ENCODE results near the gene HCRTR1. TPM values are rescaled to one million over a fixed set of nuclear protein-coding genes. Genes with fewer than 3 reads are reported as not detected.

HCRTR1 gene
- total RNA-seq, 6 experiments from 2014 or later: not detected

DNA sequence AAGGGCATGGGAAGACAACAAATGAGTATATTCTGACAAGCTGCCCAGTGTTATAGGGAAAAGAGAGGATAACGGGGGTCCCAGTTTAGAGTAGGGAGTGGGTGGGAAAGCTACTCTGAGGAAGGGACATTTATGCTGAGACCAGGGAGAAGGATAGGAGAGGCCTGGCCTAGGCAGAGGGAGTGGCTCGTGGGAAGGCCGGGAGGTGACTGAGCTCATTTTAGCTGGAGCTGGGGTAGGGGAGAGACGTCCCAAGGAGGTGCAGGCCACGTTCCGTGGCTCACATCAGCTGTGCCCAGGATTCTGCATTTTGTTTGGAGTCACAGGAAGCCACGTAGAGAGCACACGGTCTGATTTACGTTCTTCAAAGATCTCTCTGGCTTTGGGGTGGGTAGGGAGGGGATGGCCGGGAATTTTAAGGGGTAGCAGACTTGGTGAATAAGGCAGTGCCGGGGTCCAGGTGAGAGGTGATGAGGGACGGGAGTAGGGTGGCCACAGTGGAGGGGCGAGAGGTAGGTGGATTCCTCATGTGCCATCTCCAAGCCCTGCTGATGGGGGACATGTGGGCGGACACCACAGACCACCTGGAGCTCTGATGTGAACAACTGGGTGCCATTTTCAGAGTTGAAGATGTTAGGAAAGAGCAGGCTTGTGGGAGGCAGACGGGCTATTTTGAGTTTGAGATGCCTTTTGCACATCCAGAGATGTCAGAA lies 36.4 kb upstream of the HCRTR1 start:
- WGBS (ENCODE audit: insufficient coverage, low coverage, low lambda C conversion rate, missing lambda C conversion rate): 66% methylated on average over 11 of the region's 15 CpGs
- intact Hi-C loops (cut with DNase I): no loop called here
- no peak overlapping the region for H3K4me3 ChIP-seq
- ATAC-seq (no peak), DNase-seq (no peak)
- H3K9me3 ChIP-seq: no peaks in the 10 kb centered on the region
- no peaks in the 10 kb centered on the region for H3K27me3 ChIP-seq
- no peaks in the 10 kb centered on the region for H3K4me1 ChIP-seq
- H3K27ac ChIP-seq: peak overlapping the region in 2 of 3 donors; percentile 18 to 54
- TF ChIP-seq, protein P1, sequence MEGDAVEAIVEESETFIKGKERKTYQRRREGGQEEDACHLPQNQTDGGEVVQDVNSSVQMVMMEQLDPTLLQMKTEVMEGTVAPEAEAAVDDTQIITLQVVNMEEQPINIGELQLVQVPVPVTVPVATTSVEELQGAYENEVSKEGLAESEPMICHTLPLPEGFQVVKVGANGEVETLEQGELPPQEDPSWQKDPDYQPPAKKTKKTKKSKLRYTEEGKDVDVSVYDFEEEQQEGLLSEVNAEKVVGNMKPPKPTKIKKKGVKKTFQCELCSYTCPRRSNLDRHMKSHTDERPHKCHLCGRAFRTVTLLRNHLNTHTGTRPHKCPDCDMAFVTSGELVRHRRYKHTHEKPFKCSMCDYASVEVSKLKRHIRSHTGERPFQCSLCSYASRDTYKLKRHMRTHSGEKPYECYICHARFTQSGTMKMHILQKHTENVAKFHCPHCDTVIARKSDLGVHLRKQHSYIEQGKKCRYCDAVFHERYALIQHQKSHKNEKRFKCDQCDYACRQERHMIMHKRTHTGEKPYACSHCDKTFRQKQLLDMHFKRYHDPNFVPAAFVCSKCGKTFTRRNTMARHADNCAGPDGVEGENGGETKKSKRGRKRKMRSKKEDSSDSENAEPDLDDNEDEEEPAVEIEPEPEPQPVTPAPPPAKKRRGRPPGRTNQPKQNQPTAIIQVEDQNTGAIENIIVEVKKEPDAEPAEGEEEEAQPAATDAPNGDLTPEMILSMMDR (IDR thresholded peaks at IDR 0.05): no peak
- H3K36me3 ChIP-seq: no peaks in the 10 kb centered on the region

DNA sequence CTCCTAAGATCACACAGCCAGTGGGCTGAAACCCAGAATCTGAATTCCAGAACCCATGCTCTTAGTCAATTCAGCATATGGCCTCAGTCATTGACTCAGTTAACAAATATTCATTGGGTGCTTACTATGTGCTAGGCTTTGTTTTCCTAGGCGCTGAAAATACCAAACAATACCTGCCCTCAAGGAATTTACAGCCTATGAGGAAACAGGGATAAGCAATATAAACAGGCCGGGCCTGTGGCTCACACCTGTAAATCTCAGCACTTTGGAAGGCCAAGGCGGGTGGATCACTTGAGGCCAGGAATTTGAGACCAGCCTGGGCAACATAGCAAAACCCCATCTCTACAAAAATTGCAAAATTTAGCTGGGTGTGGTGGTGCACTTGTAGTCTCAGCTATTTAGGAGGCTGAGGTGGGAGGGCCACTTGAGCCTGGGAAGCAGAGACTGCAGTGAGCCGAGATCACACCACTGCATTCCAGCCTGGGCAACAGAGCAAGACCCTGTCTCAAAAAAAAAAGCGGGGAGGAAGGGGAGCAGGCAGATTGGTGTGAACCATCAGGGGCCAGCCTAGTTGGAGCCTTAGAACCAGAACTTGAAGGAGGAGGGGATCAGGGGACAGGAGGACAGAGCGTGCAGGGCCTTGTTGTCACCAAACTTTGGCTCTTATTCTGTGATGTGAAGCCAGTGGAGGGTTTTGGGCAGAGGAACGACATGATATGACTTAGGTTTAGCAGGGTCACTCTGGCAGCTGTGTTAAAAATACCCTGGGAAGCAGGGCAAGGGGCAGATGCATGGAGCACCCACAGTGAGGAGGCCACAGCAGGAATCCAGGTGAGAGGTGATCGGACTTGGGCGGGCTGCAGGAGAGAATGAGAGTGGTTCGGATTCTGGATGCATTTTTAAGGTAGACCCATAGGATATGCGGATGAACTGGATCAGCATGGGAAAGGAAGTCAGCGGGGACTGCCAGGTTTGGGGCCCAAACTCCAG lies 35.4 kb upstream of the HCRTR1 start:
- H3K4me3 ChIP-seq: no peak overlapping the region
- ATAC-seq: no peak
- H3K27me3 ChIP-seq: no peaks in the 10 kb centered on the region
- no peak for DNase-seq
- no peaks in the 10 kb centered on the region for H3K9me3 ChIP-seq
- H3K36me3 ChIP-seq: no peaks in the 10 kb centered on the region
- intact Hi-C loops (cut with DNase I): no loop called here
- TF ChIP-seq POLR2A (IDR thresholded peaks at IDR 0.05): no peak
- TF ChIP-seq, protein P1 (IDR thresholded peaks at IDR 0.05): no peak
- H3K4me1 ChIP-seq: no peaks in the 10 kb centered on the region
- H3K27ac ChIP-seq: peak overlapping the region in 2 of 3 donors; percentile 8 to 22
- WGBS (ENCODE audit: insufficient coverage, low coverage, low lambda C conversion rate, missing lambda C conversion rate): 79% methylated on average over 10 of the region's 12 CpGs

DNA sequence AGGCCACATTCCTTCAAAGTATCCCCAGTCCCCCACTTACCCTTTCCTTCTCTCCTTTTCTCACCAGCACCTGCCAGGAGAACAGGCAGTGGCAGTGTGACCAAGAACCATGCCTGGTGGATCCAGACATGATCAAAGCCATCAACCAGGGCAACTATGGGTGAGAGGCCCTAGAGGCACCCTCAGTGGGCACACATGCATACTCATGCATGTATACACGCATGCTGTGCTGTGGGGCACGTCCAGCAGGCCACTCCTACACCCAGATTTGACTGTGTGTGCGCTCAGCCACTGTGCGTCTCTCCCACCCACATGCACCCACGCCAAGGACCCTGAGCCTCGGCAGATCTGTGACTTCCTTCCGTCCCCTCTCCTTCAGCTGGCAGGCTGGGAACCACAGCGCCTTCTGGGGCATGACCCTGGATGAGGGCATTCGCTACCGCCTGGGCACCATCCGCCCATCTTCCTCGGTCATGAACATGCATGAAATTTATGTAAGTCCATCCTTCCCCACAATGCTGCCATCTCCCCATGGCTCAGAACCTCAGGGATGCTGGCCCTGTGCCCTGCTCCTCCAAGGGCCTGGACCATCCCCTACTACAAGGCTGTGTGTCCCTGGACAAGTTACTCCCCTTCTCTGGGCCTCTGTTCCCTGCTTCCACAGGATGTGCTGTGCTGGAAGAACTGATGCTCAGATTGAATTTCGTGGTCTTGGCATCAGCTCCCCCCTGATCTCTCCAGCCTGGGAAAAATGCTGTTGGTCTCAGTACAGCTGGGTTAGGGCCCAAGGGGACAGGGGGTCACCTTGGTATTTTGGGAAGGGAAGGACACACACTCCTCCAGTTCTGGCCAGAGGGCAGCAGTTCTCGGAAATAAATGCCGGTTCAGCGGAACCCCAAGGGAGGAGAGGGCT lies 34.2 kb upstream of the HCRTR1 start:
- Histone ChIP-seq H3K9me3 (no peaks in the 10 kb centered on the region), H3K4me3 (no peak overlapping the region), H3K36me3 (no peaks in the 10 kb centered on the region), H3K4me1 (peaks cover 0 to 6% (median 0%) of the 10 kb centered on the region in 4 donors), H3K27ac (peak overlapping the region; percentile 15 to 47 (median 43)), H3K27me3 (no peaks in the 10 kb centered on the region)
- 38% methylated on average over 3 of the region's 16 CpGs for WGBS (ENCODE audit: insufficient coverage, low coverage, low lambda C conversion rate, missing lambda C conversion rate)
- DNase-seq: no peak
- intact Hi-C loops (cut with DNase I): no loop called here
- TF ChIP-seq POLR2A (IDR thresholded peaks at IDR 0.05): no peak
- TF ChIP-seq, protein P1 (IDR thresholded peaks at IDR 0.05): no peak
- no peak for ATAC-seq

All from right lobe of liver (tissue), 6 donors.